ENCODE measurements around the gene CDC42EP5.
A peak's percentile ranks its signal among the peaks of the same experiment; 100 is the strongest.
"Not testable (repeated sequence)": the region's sequence is repeated elsewhere in the genome, so short reads cannot be mapped to it uniquely, and the experiment has no call there.

CDC42EP5 gene

GRCh38 chr19:54446349-54446748 is 26.7 kb downstream of the CDC42EP5 start:
- DNase-seq: not testable (repeated sequence)

- DNase-seq: no peak
Measured at GRCh38 chr19:54444737-54445136, 28.4 kb downstream of the CDC42EP5 start.

- no peak for DNase-seq
Measured at GRCh38 chr19:54440641-54441040, 32.5 kb downstream of the CDC42EP5 start.

- no peak for DNase-seq
Measured at GRCh38 chr19:54439174-54439851, 33.8 kb downstream of the CDC42EP5 start.

- no peak for DNase-seq
Measured at GRCh38 chr19:54436628-54437252, 36.4 kb downstream of the CDC42EP5 start.

- no peak for DNase-seq
Measured at GRCh38 chr19:54436031-54436523, 37.0 kb downstream of the CDC42EP5 start.

- DNase-seq: no peak
Measured at GRCh38 chr19:54435551-54436016, 37.5 kb downstream of the CDC42EP5 start.

- no peak for DNase-seq
Measured at GRCh38 chr19:54434873-54435214, 38.3 kb downstream of the CDC42EP5 start.

GRCh38 chr19:54434112-54434872 is 38.8 kb downstream of the CDC42EP5 start:
- DNase-seq: no peak

- no peak for DNase-seq
Measured at GRCh38 chr19:54433697-54434096, 39.4 kb downstream of the CDC42EP5 start.

- no peak for DNase-seq
Measured at GRCh38 chr19:54432144-54432738, 40.9 kb downstream of the CDC42EP5 start.

- no peak for DNase-seq
Measured at GRCh38 chr19:54431255-54431838, 41.7 kb downstream of the CDC42EP5 start.

- DNase-seq: peak; percentile 48
Measured at GRCh38 chr19:54430306-54431254, 42.5 kb downstream of the CDC42EP5 start.

- DNase-seq: no peak
Measured at GRCh38 chr19:54429545-54430227, 43.4 kb downstream of the CDC42EP5 start.

- DNase-seq: no peak
Measured at GRCh38 chr19:54429176-54429495, 44.0 kb downstream of the CDC42EP5 start.

GRCh38 chr19:54428323-54429175 is 44.5 kb downstream of the CDC42EP5 start:
- DNase-seq: no peak

GRCh38 chr19:54427586-54427985 is 45.5 kb downstream of the CDC42EP5 start:
- DNase-seq: no peak

GRCh38 chr19:54426291-54426931 is 46.7 kb downstream of the CDC42EP5 start:
- no peak for DNase-seq

GRCh38 chr19:54425382-54425723 is 47.7 kb downstream of the CDC42EP5 start:
- DNase-seq: no peak
